HG03108 (cell line): ENCODE results near the gene KCNK3.

Source experiments
- ATAC-seq: cut with Tn5 transposase; IDR thresholded peaks from one replicate; pipeline ENCODE4 v1.9.1; 2021; ENCODE audit warnings: moderate library complexity; ENCODE audit not compliant: unreplicated experiment

The KCNK3 gene

GRCh38 chr2:26711457-26712161, 19.1 kb downstream of the KCNK3 start:
- ATAC-seq = no peak

DNA sequence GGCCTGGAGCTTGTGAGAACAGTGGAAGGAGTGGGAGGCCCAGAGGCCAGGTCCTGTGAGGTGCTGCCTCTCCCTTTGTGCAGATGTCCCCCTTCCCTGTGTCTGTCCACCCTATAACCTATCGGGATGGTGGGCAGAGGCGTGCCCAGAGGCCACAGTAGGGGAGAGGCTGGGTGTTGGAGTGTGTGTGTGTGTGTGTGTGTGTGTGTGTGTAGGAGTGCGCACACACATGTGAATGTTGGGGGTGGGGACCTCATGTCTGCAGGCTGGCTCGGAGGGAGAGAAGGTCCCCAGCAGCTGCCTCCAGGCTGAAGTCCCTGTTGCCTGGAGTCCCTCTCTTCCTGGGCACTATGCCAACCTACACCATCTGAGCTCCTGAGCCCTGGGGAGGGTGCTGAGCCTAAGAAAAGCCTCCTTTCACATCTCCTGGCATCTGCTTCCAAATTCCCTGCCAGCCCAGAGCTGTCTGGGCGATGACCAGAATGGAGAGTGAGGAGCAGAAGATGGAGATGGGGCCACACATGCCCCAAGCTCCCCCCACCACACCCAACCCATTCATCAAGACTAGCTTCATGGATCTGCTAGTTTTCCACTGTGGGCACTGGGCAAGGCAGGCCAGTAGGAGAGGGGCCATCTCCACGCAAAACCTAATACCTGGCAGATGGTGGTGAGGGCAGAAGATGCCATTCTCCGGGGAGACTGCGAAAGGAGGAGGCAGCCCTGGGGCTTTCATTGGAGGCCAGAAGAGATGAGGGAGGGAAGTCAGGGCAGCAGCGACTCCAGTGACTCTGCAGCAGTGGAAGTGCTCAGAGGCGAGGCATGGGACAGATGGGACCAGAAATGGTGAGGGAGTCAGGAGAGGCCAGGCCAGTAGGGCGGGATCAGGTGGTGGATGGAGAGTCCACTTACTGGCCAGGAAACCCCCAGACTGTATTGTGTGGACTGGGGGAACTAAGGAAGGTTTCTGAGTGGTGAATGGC, 20.3 kb downstream of the KCNK3 start:
- ATAC-seq = no peak

GRCh38 chr2:26715528-26716270, 23.2 kb downstream of the KCNK3 start:
- ATAC-seq = no peak

DNA sequence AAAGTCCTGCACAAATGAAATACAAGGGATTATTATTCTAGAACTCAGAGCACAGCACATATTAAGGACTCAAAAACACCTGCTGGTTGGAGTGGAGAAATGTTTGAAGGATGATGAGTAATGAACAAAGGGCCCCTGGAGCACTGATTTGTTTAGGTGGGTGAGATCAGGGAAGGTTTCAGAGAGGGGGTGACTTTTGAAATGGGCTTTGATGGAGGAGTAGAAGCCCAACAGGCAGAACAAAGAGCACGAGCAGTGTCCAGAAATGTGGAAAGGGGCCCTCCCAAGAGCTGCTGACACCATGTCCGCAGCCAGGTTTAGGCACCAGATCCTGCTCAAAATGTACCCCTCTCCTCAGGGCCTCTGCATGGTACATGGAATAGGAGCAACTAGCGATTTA, 23.8 kb downstream of the KCNK3 start:
- ATAC-seq = no peak

GRCh38 chr2:26716769-26717168, 24.2 kb downstream of the KCNK3 start:
- no peak for ATAC-seq

- no peak for ATAC-seq
Measured at GRCh38 chr2:26717362-26717761, 24.8 kb downstream of the KCNK3 start.

DNA sequence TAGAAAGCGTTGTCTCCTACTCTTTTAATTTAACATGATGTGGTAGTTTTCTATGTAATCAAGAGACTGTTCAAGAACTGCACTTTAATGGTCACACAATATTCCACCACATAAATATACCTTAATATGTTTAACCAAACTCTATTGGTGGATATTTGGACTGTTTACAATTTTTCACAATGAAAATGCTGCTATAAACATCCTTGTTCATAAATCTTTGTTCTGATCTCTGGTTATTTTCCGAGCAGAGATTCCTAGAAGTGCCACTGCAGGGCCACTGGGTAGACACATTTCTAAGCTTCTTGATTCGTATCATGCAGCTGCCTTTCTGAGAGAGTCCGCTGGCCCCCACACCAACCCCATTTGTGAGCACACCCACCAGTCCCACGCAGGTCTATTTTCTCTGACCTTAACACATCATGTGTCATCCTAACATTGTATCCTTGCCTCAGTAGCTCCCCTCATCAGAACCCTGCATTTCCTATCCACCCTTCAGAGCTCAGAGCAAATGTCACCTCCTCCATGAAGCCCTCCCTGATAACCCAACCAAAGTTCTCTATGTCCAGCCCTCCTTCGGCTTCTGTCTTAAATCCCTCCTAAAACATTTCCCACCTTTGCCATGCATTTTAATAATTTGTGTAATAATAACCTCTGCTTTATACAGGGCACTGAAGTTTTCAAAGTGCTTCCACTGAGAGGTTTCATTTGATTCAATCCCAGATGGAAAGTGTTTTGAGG, 26.6 kb downstream of the KCNK3 start:
- ATAC-seq = no peak

GRCh38 chr2:26720322-26721114, 28.0 kb downstream of the KCNK3 start:
- no peak for ATAC-seq

GRCh38 chr2:26721115-26722032, 28.9 kb downstream of the KCNK3 start:
- ATAC-seq = no peak

GRCh38 chr2:26722328-26722727, 29.8 kb downstream of the KCNK3 start:
- ATAC-seq = no peak

DNA sequence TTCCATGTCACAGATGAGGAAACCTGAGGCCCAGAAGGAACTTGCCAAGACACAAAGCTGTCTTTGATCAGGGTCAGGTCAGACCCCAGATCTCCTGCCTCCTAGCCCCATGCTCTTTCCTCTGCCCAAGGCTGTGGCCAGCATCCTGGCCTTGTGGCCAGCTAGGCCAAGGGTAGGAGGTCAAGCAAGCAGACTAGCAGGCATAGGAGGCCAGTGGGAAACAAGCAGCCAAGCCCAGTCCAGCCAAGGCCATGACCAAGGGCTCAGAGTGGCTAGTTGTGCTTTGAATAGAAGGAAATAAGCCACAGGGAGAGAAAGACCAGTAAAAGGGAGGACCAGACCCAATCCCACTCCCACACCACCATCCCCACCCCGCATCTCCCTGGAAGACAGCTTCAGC, 30.4 kb downstream of the KCNK3 start:
- no peak for ATAC-seq

- no peak for ATAC-seq
Measured at GRCh38 chr2:26723475-26723874, 31.0 kb downstream of the KCNK3 start.

DNA sequence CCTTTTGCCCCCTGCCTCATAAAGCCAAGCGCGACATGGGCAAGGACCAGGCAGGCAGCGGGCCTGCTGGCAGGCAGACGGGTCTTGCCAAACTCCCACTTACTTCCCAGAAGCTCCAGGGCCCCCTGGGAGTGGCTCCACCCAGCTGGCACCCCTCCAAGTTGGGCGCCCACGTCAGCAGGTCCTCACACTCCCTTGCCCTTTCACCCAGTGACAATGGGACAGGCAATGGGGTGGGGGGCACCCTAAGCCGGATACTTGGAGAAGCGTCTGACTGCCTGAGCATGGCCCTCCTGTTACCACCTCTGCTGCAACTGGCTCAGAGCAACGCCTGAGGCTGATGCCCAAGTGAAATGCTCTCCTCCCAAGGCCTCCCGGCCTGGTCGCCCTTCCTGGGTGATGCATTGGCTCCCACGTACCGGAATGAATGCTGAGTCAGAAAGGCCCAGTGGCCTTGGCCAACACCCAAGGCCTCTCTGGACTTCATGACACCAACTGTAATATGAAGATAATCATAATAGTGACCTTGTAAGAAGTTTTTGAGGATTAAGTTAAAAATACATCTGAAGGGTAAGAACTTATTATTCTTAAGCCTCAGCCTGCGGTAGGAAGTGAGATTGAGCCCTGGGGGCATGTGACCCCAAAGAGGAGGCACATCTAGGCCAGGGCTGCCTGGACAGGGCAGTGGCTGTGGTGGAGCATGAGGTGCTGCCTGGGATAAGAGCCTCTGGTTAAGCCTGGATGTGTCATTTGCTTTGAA, 31.6 kb downstream of the KCNK3 start:
- no peak for ATAC-seq

- ATAC-seq = no peak
Measured at GRCh38 chr2:26724784-26725520, 32.4 kb downstream of the KCNK3 start.

DNA sequence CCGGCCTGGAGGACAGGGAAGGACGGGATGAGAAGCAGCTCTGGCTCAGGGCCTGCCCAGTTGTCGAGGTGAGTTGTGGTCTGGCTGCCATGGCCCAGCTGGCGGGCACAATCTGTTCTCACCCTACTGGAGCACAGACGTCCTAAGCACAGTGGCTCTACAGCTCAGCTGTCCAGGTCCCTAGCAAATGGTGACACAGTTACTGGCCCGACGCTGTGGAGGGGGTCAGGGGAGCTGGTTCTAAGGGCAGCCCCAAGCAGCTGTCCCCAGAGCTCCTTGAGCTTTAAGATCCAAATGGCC, 32.9 kb downstream of the KCNK3 start:
- no peak for ATAC-seq

DNA sequence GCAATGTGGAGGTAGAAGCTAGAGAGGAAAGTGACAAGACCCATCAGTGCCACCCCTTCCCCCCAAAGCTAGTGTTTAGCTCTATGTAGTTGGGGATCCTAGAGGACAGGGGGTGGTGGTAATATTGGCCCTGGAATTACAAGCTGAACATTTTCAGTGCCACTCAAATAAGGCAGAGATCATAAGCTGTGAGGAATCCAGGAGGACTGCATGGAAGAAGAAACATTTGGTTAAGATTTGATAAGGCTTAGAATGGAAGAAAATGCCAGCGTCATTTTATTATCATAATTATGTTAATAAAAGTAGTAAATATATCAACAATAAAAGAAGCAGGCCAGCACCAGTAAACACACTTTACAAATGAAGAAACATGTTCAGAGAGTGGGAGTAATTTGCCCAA, 33.7 kb downstream of the KCNK3 start:
- ATAC-seq = no peak

- no peak for ATAC-seq
Measured at GRCh38 chr2:26727641-26728561, 35.4 kb downstream of the KCNK3 start.
